ENCODE measurements around the gene DDX42. TPM values are rescaled to one million over a fixed set of nuclear protein-coding genes. Genes with fewer than 3 reads are reported as not detected.

Gene DDX42
- total RNA-seq, 2 donors from 2014 or later: 154 to 171 TPM

DNA sequence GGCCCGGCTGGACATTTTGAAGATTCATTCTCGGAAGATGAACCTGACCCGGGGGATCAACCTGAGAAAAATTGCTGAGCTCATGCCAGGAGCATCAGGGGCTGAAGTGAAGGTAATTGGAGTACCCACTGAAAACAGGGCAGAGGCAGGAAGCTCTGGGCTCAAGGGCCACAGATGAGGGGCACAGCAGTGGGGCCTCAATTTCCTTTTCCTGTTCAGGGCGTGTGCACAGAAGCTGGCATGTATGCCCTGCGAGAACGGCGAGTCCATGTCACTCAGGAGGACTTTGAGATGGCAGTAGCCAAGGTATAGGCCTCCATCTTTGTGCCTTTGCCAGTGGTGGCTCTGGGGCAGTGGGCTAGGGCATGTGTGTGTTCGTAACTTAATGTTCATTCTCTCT is 57.5 kb downstream of the DDX42 start:
- Histone ChIP-seq H3K9ac (ENCODE audit: extremely low read depth, low read length, poor library complexity, severe bottlenecking) (no peak overlapping the region), H3K4me1 (ENCODE audit: control insufficient read depth, insufficient read depth, low read length) (no peaks in the 10 kb centered on the region), H3K9me3 (ENCODE audit: control insufficient read depth, low read length) (no peaks in the 10 kb centered on the region), H3K36me3 (ENCODE audit: control insufficient read depth, insufficient read depth, low read length) (peaks cover 67% of the 10 kb centered on the region), H3K27ac (ENCODE audit: low read depth, low read length) (no peak overlapping the region), H3K27me3 (ENCODE audit: control insufficient read depth, insufficient read depth, low read length, poor library complexity, severe bottlenecking) (no peaks in the 10 kb centered on the region), H3K4me3 (ENCODE audit: low read length) (no peak overlapping the region)
- peaks cover 11% of the 10 kb centered on the region for H3K4me1 Mint-ChIP-seq
- H3K9me3 Mint-ChIP-seq: no peaks in the 10 kb centered on the region
- WGBS, 2 experiments (ENCODE audit: insufficient coverage in 1 of 2, insufficient read length in 1 of 2): 88 to 96% methylated on average over 4 to 8 of the region's 8 CpGs
- H3K4me3 Mint-ChIP-seq: no peak overlapping the region
- TF ChIP-seq, protein P1, sequence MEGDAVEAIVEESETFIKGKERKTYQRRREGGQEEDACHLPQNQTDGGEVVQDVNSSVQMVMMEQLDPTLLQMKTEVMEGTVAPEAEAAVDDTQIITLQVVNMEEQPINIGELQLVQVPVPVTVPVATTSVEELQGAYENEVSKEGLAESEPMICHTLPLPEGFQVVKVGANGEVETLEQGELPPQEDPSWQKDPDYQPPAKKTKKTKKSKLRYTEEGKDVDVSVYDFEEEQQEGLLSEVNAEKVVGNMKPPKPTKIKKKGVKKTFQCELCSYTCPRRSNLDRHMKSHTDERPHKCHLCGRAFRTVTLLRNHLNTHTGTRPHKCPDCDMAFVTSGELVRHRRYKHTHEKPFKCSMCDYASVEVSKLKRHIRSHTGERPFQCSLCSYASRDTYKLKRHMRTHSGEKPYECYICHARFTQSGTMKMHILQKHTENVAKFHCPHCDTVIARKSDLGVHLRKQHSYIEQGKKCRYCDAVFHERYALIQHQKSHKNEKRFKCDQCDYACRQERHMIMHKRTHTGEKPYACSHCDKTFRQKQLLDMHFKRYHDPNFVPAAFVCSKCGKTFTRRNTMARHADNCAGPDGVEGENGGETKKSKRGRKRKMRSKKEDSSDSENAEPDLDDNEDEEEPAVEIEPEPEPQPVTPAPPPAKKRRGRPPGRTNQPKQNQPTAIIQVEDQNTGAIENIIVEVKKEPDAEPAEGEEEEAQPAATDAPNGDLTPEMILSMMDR (conservative IDR thresholded peaks at IDR 0.05): no peak
- H3K36me3 Mint-ChIP-seq (ENCODE audit: low read depth): peaks cover 69% of the 10 kb centered on the region
- H3K27me3 Mint-ChIP-seq (ENCODE audit: insufficient read depth): no peaks in the 10 kb centered on the region
- DNase-seq: no peak
- no peak overlapping the region for H3K27ac Mint-ChIP-seq

DNA sequence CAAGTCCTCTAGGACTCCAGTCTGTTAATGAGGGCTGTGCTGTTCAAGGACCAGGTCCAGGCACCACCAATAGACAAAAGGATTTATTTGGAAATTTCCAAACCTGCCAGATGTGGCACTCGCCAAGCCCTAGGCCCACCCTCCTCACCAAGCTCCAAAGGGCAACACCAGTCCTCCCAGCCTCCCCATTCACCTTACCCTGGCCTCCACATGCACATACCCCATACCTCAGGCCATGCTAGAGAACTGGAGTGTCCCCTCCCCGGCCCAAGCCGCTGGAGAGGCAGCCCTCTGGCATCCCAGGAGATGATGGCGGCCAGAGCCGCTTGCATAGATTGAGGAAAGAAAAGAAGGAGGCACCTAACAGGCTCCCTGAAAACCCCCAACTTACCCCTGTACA is 58.0 kb downstream of the DDX42 start:
- H3K27me3 ChIP-seq (ENCODE audit: control insufficient read depth, insufficient read depth, low read length, poor library complexity, severe bottlenecking): no peaks in the 10 kb centered on the region
- H3K4me1 ChIP-seq (ENCODE audit: control insufficient read depth, insufficient read depth, low read length): no peaks in the 10 kb centered on the region
- H3K9me3 Mint-ChIP-seq: no peaks in the 10 kb centered on the region
- H3K36me3 Mint-ChIP-seq (ENCODE audit: low read depth): peaks cover 74% of the 10 kb centered on the region
- H3K27ac Mint-ChIP-seq: peak overlapping the region; percentile 74
- no peak for DNase-seq
- H3K27me3 Mint-ChIP-seq (ENCODE audit: insufficient read depth): no peaks in the 10 kb centered on the region
- TF ChIP-seq, protein P1 (conservative IDR thresholded peaks at IDR 0.05): no peak
- peaks cover 11% of the 10 kb centered on the region for H3K4me1 Mint-ChIP-seq
- no peak overlapping the region for H3K4me3 ChIP-seq (ENCODE audit: low read length)
- H3K27ac ChIP-seq (ENCODE audit: low read depth, low read length): no peak overlapping the region
- no peaks in the 10 kb centered on the region for H3K9me3 ChIP-seq (ENCODE audit: control insufficient read depth, low read length)
- H3K4me3 Mint-ChIP-seq: no peak overlapping the region
- 94 to 100% methylated on average over 3 to 5 of the region's 5 CpGs for whole genome bisulfite sequencing, 2 experiments (ENCODE audit: insufficient coverage in 1 of 2, insufficient read length in 1 of 2)
- H3K36me3 ChIP-seq (ENCODE audit: control insufficient read depth, insufficient read depth, low read length): peaks cover 67% of the 10 kb centered on the region
- no peak overlapping the region for H3K9ac ChIP-seq (ENCODE audit: extremely low read depth, low read length, poor library complexity, severe bottlenecking)

DNA sequence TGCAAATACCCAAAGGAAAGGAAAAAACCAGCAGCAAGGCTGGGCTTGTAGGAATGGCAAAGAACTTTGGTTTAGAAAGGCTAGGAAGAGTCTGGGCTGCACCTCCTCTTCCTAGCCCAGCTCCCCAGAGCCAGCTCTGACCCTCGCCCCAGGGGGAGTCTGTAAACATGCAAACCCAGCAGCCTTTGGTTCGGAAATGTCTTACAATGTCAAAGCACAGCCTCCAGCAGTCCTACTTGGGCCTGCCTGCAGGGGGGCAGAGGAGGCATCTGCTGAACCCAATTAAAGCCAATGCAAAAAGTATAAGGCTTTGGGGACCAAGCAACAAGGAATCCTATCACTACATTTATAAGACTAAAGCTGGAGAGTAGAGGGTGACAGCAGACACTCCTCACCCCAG is 58.5 kb downstream of the DDX42 start:
- TF ChIP-seq, protein P1 (conservative IDR thresholded peaks at IDR 0.05): peak; percentile 47
- H3K4me1 Mint-ChIP-seq: peaks cover 11% of the 10 kb centered on the region
- H3K4me3 Mint-ChIP-seq: no peak overlapping the region
- Histone ChIP-seq H3K9me3 (ENCODE audit: control insufficient read depth, low read length) (no peaks in the 10 kb centered on the region), H3K27ac (ENCODE audit: low read depth, low read length) (no peak overlapping the region), H3K4me3 (ENCODE audit: low read length) (no peak overlapping the region), H3K27me3 (ENCODE audit: control insufficient read depth, insufficient read depth, low read length, poor library complexity, severe bottlenecking) (no peaks in the 10 kb centered on the region), H3K4me1 (ENCODE audit: control insufficient read depth, insufficient read depth, low read length) (no peaks in the 10 kb centered on the region), H3K9ac (ENCODE audit: extremely low read depth, low read length, poor library complexity, severe bottlenecking) (no peak overlapping the region), H3K36me3 (ENCODE audit: control insufficient read depth, insufficient read depth, low read length) (peaks cover 67% of the 10 kb centered on the region)
- peak overlapping the region; percentile 74 for H3K27ac Mint-ChIP-seq
- 80 to 88% methylated on average over 1 to 2 of the region's 2 CpGs for WGBS, 2 experiments (ENCODE audit: insufficient coverage in 1 of 2, insufficient read length in 1 of 2)
- no peaks in the 10 kb centered on the region for H3K9me3 Mint-ChIP-seq
- H3K27me3 Mint-ChIP-seq (ENCODE audit: insufficient read depth): no peaks in the 10 kb centered on the region
- H3K36me3 Mint-ChIP-seq (ENCODE audit: low read depth): peaks cover 75% of the 10 kb centered on the region
- DNase-seq: no peak

All from endodermal cell (in vitro differentiated cells).